Activated B cell treated with CpG ODN at 0.5 μM for 24 hours (primary cell): ENCODE data around the gene MYO7A. TPM values are rescaled to one million over a fixed set of nuclear protein-coding genes. Genes with fewer than 3 reads are reported as not detected.

Experiments
- ATAC-seq: fragments of 200-7000 bp; cut with Tn5 transposase; one replicate; pipeline ENCODE4 v1.10.0; 2021; ENCODE audit warnings: low read depth, mild to moderate bottlenecking, moderate library complexity
- CTCF ChIA-PET: fragments of 350-600 bp; sonication (Branson Sonifier 250); formaldehyde crosslinking; loops from one replicate; lab custom pipeline; 2021; ENCODE audit warnings: antibody characterized with exemption; lab: Charles Lee
- POLR2A ChIA-PET: fragments of 350-600 bp; sonication (Branson Sonifier 250); formaldehyde crosslinking; loops from one replicate; lab custom pipeline; 2021; ENCODE audit warnings: antibody characterized with exemption; lab: Charles Lee
- DNase-seq: peaks from one replicate; pipeline ENCODE4 v3.0.0; 2022
- H3K27ac Mint-ChIP-seq: one replicate; pipeline ENCODE4 v1.8.0; 2020; ENCODE audit warnings: mixed read lengths
- H3K27me3 Mint-ChIP-seq: one replicate; pipeline ENCODE4 v1.8.0; 2021; ENCODE audit warnings: mixed read lengths
- H3K36me3 Mint-ChIP-seq: one replicate; pipeline ENCODE4 v1.8.0; 2021; ENCODE audit warnings: low read depth, mixed read lengths
- H3K4me1 Mint-ChIP-seq: one replicate; pipeline ENCODE4 v1.8.0; 2021; ENCODE audit warnings: mixed read lengths
- H3K4me3 Mint-ChIP-seq: one replicate; pipeline ENCODE4 v1.8.0; 2020; ENCODE audit warnings: mild to moderate bottlenecking, mixed read lengths
- H3K9me3 Mint-ChIP-seq: one replicate; pipeline ENCODE4 v1.8.0; 2020; ENCODE audit warnings: mixed read lengths
- CTCF ChIP-seq: fragments of 200-600 bp; IDR thresholded peaks from one replicate; pipeline ENCODE4 v1.8.0; 2022; ENCODE audit warnings: antibody characterized with exemption, mild to moderate bottlenecking
- intact Hi-C: fragments of 100-400 bp; cut with micrococcal nuclease; formaldehyde crosslinking; loops from one replicate; pipeline ENCODE4 v1.15.1; 2024
- total RNA-seq: library from RNA; stranded (reverse); gene quantifications from 2 replicates; pipeline ENCODE4 v1.2.3, GENCODE V29; 2022

The MYO7A gene
- total RNA-seq, 1 donor from 2014 or later = 5.4 TPM

- H3K4me3 Mint-ChIP-seq = no peak overlapping the region
- intact Hi-C loops = no loop called here
- ATAC-seq (no peak), DNase-seq (no peak)
- ChIA-PET POLR2A (no interaction called here), CTCF (no interaction called here)
- no peaks in the 10 kb centered on the region for H3K27me3 Mint-ChIP-seq
- H3K9me3 Mint-ChIP-seq = no peaks in the 10 kb centered on the region
- no peak overlapping the region for H3K27ac Mint-ChIP-seq
- no peaks in the 10 kb centered on the region for H3K36me3 Mint-ChIP-seq
- TF ChIP-seq CTCF = no peak
- no peaks in the 10 kb centered on the region for H3K4me1 Mint-ChIP-seq
Measured at GRCh38 chr11:77166021-77166420, 38.0 kb downstream of the MYO7A start.

DNA sequence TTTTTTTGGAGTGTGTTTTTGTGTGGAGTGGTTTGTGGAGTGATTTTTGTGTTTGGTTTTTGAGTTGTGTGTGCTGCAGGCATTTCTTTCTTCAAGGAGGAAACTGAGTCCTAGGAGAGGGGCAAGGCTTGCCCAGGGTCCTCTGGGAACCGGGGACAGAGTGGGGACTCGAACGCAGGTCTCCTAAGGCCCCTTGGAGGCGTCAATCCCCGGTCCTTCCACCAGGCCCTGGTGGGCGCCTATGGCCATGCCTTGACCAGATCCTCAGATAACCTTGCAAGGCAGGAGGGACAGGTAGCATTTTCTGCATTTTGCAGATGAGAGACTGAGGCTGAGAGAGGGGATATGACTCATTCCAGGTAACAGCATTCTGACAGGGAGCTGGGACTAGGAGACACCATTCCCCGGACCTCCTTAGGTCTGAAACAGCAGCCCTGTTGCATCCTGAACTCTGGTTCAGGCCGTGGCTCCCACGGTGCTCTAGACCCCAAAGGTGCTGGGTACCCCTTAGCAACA is 39.1 kb downstream of the MYO7A start:
- TF ChIP-seq CTCF = no peak
- ATAC-seq (no peak), DNase-seq (no peak)
- H3K27ac Mint-ChIP-seq = no peak overlapping the region
- no peaks in the 10 kb centered on the region for H3K9me3 Mint-ChIP-seq
- CTCF ChIA-PET = no interaction called here
- no peaks in the 10 kb centered on the region for H3K4me1 Mint-ChIP-seq
- POLR2A ChIA-PET = no interaction called here
- H3K4me3 Mint-ChIP-seq = no peak overlapping the region
- no peaks in the 10 kb centered on the region for H3K36me3 Mint-ChIP-seq
- H3K27me3 Mint-ChIP-seq = no peaks in the 10 kb centered on the region
- intact Hi-C loops = no loop called here

DNA sequence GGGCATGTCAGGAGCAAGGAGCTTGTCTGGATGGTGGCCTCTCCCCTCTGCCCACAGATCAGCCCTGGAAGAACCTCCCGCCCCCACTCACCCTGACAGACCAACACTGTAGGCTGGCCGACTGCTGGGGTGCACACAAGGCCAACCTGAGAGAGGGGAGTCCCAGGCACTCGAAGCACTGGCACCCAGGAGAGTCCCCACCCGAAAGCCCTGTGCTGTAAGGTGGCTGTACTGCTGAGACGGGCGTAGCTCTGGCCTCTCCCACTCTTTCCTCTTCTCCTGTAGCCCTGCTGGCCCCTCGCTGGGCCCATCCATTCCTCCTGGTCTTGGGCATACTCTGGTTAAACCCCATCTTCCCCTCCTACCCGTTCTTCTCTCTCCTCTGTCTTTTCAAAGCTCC is 39.7 kb downstream of the MYO7A start:
- ATAC-seq (no peak), DNase-seq (no peak)
- no peaks in the 10 kb centered on the region for H3K4me1 Mint-ChIP-seq
- H3K27ac Mint-ChIP-seq = no peak overlapping the region
- ChIA-PET CTCF (no interaction called here), POLR2A (no interaction called here)
- no peak for TF ChIP-seq CTCF
- no peaks in the 10 kb centered on the region for H3K9me3 Mint-ChIP-seq
- H3K27me3 Mint-ChIP-seq = no peaks in the 10 kb centered on the region
- H3K4me3 Mint-ChIP-seq = no peak overlapping the region
- intact Hi-C loops = no loop called here
- no peaks in the 10 kb centered on the region for H3K36me3 Mint-ChIP-seq

DNA sequence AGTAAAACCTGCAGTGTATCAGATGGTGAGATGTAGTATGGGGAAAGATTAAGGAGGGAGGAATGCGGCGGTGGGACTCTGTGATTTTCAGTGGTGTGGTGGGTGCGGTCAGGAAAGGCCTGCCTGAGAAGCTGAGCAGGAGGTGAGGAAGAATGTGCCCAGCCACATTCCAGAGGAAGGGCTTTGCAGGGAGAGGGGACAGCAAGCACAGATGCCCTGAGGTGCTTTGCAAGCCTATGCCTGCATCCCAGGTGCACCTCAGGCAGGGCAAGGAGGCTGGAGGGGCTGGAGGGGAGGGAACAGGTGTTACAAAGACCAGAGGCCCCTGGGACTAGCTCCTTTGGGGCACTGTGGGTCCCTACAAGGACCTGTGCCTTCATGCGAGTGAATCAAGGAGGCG is 42.1 kb downstream of the MYO7A start:
- no peak overlapping the region for H3K27ac Mint-ChIP-seq
- no peak for DNase-seq
- H3K4me1 Mint-ChIP-seq = no peaks in the 10 kb centered on the region
- H3K9me3 Mint-ChIP-seq = no peaks in the 10 kb centered on the region
- POLR2A ChIA-PET = no interaction called here
- CTCF ChIA-PET = no interaction called here
- TF ChIP-seq CTCF = no peak
- intact Hi-C loops = no loop called here
- H3K27me3 Mint-ChIP-seq = no peaks in the 10 kb centered on the region
- H3K4me3 Mint-ChIP-seq = no peak overlapping the region
- H3K36me3 Mint-ChIP-seq = no peaks in the 10 kb centered on the region
- ATAC-seq = no peak

DNA sequence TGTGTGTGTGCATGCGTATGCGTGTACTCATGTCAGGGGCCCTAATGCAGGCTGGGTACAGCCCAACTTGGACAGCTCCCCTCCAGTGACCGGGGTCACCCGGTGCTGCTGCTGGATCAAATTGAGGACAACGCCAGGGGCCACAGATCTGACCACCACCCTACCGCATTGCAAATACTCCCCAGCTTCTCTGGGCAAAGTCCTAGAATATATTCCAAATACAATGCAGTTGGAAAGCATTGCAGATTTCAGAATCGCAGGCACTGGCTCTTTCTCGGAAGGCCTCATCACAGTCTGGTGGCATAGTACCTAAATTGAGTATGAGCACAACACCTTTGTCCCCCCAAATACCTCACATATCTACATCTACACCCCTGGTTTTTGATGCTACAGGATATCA is 43.2 kb downstream of the MYO7A start:
- no peaks in the 10 kb centered on the region for H3K9me3 Mint-ChIP-seq
- no peaks in the 10 kb centered on the region for H3K27me3 Mint-ChIP-seq
- CTCF ChIA-PET = no interaction called here

More for the DNA sequence above, 43.2 kb downstream of the MYO7A start:
- Mint-ChIP-seq H3K4me1 (peaks cover 11% of the 10 kb centered on the region), H3K4me3 (no peak overlapping the region), H3K27ac (no peak overlapping the region), H3K36me3 (no peaks in the 10 kb centered on the region)
- intact Hi-C loops = no loop called here
- ATAC-seq = no peak
- TF ChIP-seq CTCF = no peak
- POLR2A ChIA-PET = no interaction called here
- no peak for DNase-seq
